HepG2 (cell line): Measurements from ENCODE around the gene NEK8. TPM values are rescaled to one million over a fixed set of nuclear protein-coding genes. Genes with fewer than 3 reads are reported as not detected.

Experiments used
- ATM ChIP-seq: fragments of 450-650 bp; IDR thresholded peaks from 2 replicates; pipeline ENCODE4 v1.7.1; 2017; ENCODE audit warnings: mild to moderate bottlenecking, borderline replicate concordance
- BHLHE40 ChIP-seq: IDR thresholded peaks from 2 replicates; pipeline ENCODE4 v1.6.1; 2011; ENCODE audit warnings: low read length, improper control_type of control experiment
- CCDC6 ChIP-seq: sonication (generic); formaldehyde crosslinking; IDR thresholded peaks from 2 replicates; pipeline ENCODE4 v1.8.1; 2022; ENCODE audit warnings: mild to moderate bottlenecking, missing genetic modification reagents, moderate library complexity
- CEBPG ChIP-seq: IDR thresholded peaks from 2 replicates; pipeline ENCODE4 v1.6.1; 2016
- DZIP1 ChIP-seq: sonication (generic); formaldehyde crosslinking; IDR thresholded peaks from 2 replicates; pipeline ENCODE4 v1.5.0; 2020; ENCODE audit warnings: mild to moderate bottlenecking, missing genetic modification reagents
- HCFC1 ChIP-seq: fragments of 150-350 bp; IDR thresholded peaks from 2 replicates; pipeline ENCODE4 v1.6.1; 2014; ENCODE audit warnings: low read depth, low read length
- HNF4A ChIP-seq: sonication (generic); formaldehyde crosslinking; IDR thresholded peaks from 2 replicates; pipeline ENCODE4 v1.4.0; 2020; ENCODE audit warnings: missing genetic modification reagents
- HOXA3 ChIP-seq: sonication (generic); formaldehyde crosslinking; IDR thresholded peaks from 2 replicates; pipeline ENCODE4 v1.5.0; 2020; ENCODE audit warnings: missing genetic modification reagents
- KLF15 ChIP-seq: sonication (generic); formaldehyde crosslinking; IDR thresholded peaks from 2 replicates; pipeline ENCODE4 v1.8.1; 2023; ENCODE audit warnings: borderline replicate concordance, mild to moderate bottlenecking, inconsistent platforms, missing genetic modification reagents, mixed read lengths
- POLR2A ChIP-seq, 2 experiments: IDR thresholded peaks; 2 replicates each; pipeline ENCODE4 v1.6.1; 2011; ENCODE audit warnings: low read depth in 2 of 2, low read length in 2 of 2, mild to moderate bottlenecking in 1 of 2, moderate library complexity in 1 of 2; ENCODE audit not compliant: insufficient read depth in 1 of 2
- SNAPC2 ChIP-seq: sonication (generic); formaldehyde crosslinking; IDR thresholded peaks from 2 replicates; pipeline ENCODE4 v1.8.1; 2022; ENCODE audit warnings: mild to moderate bottlenecking, missing genetic modification reagents
- SP1 ChIP-seq, 2 experiments: fragments of 450-650 bp in 1 of 2; sonication (generic) in 1 of 2; formaldehyde crosslinking in 1 of 2; IDR thresholded peaks; 2 replicates each; pipeline versions ENCODE4 v1.4.0 to v1.6.1; 2016 to 2020; ENCODE audit warnings: missing genetic modification reagents in 1 of 2
- SPEN ChIP-seq: sonication (generic); formaldehyde crosslinking; IDR thresholded peaks from 2 replicates; pipeline ENCODE4 v1.5.1; 2020; ENCODE audit warnings: low read depth, mild to moderate bottlenecking, missing genetic modification reagents
- SRY ChIP-seq: sonication (generic); formaldehyde crosslinking; IDR thresholded peaks from 2 replicates; pipeline ENCODE4 v1.8.0; 2022; ENCODE audit warnings: mild to moderate bottlenecking, missing genetic modification reagents
- SUZ12 ChIP-seq: fragments of 150-350 bp; IDR thresholded peaks from 2 replicates; pipeline ENCODE4 v1.6.1; 2014; ENCODE audit warnings: low read depth, low read length
- TCF7 ChIP-seq: sonication (generic); IDR thresholded peaks from 2 replicates; pipeline ENCODE4 v1.6.1; 2016; ENCODE audit warnings: antibody characterized with exemption, low read depth
- TMF1 ChIP-seq: sonication (generic); formaldehyde crosslinking; IDR thresholded peaks from 2 replicates; pipeline ENCODE4 v1.8.1; 2022; ENCODE audit warnings: low read depth, missing genetic modification reagents
- U2AF2 ChIP-seq: fragments of 200-400 bp; formaldehyde crosslinking; IDR thresholded peaks from 2 replicates; pipeline ENCODE4 v1.6.1; 2017; ENCODE audit warnings: low read depth, mild to moderate bottlenecking, low read length
- ZKSCAN5 ChIP-seq: sonication (generic); formaldehyde crosslinking; IDR thresholded peaks from 2 replicates; pipeline ENCODE4 v1.5.1; 2020; ENCODE audit warnings: mild to moderate bottlenecking, missing genetic modification reagents
- ZNF253 ChIP-seq: sonication (generic); formaldehyde crosslinking; IDR thresholded peaks from 2 replicates; pipeline ENCODE4 v1.8.0; 2022; ENCODE audit warnings: mild to moderate bottlenecking, missing genetic modification reagents, borderline replicate concordance
- ZNF260 ChIP-seq: sonication (generic); formaldehyde crosslinking; IDR thresholded peaks from 2 replicates; pipeline ENCODE4 v1.4.0; 2020; ENCODE audit warnings: missing genetic modification reagents, low read depth, mild to moderate bottlenecking, borderline replicate concordance
- ZNF446 ChIP-seq: sonication (generic); formaldehyde crosslinking; IDR thresholded peaks from 2 replicates; pipeline ENCODE4 v1.5.0; 2020; ENCODE audit warnings: mild to moderate bottlenecking, missing genetic modification reagents
- ZNF597 ChIP-seq: sonication (generic); formaldehyde crosslinking; IDR thresholded peaks from 2 replicates; pipeline ENCODE4 v1.5.0; 2020; ENCODE audit warnings: missing genetic modification reagents
- ZNF691 ChIP-seq: sonication (generic); formaldehyde crosslinking; IDR thresholded peaks from 2 replicates; pipeline ENCODE4 v1.4.0; 2020; ENCODE audit warnings: missing genetic modification reagents, low read depth, mild to moderate bottlenecking, borderline replicate concordance
- ZNF7 ChIP-seq: IDR thresholded peaks from 2 replicates; pipeline ENCODE4 v1.6.1; 2016; ENCODE audit warnings: missing biosample characterization, missing genetic modification reagents
- ZNF747 ChIP-seq: sonication (generic); formaldehyde crosslinking; IDR thresholded peaks from 2 replicates; pipeline ENCODE4 v1.8.1; 2023; ENCODE audit warnings: missing genetic modification reagents, mild to moderate bottlenecking, borderline replicate concordance
- ZNF792 ChIP-seq: IDR thresholded peaks from 2 replicates; pipeline ENCODE4 v1.6.1; 2016
- polyA plus RNA-seq, 8 experiments: library from polyadenylated mRNA; depleted of rRNA in 3 of 8; stranded (reverse) in 7 of 8; unstranded in 1 of 8; fragments of >200 nt; fragmentation: Illumina TruSeq in 4 of 8; extraction: Trizol in 4 of 8; gene quantifications; 2 replicates each; pipeline versions ENCODE4 v1.2.1 to v1.2.3, GENCODE V29; 2011 to 2016; ENCODE audit warnings: low read depth in 4 of 8, missing spikeins in 1 of 8, mixed read lengths in 1 of 8; ENCODE audit not compliant: insufficient read depth in 1 of 8
- total RNA-seq, 5 experiments: library from RNA; depleted of rRNA; stranded (reverse); fragments of >200 nt; fragmentation: Illumina TruSeq; extraction: Trizol; gene quantifications; 2 replicates each; pipeline ENCODE4 v1.2.3, GENCODE V29; 2016; ENCODE audit warnings: low read depth in 1 of 5

NEK8 gene
- total and polyA plus RNA-seq, 2 of the 13 experiments (the other 11 are each of a cell fraction or from before 2014, with no cell fraction given) = 5.8 to 13.5 TPM

- TF ChIP-seq ZNF253 (CRISPR knock-in tag) = no peak
- peak; percentile 53; the same call in 1 of the 2 replicates for TF ChIP-seq ZNF691 (CRISPR knock-in tag)
- peak; percentile 32; the same call in 1 of the 2 replicates for TF ChIP-seq DZIP1 (CRISPR knock-in tag)
- TF ChIP-seq HCFC1 = no peak
- TF ChIP-seq U2AF2 = 0 out of 2 replicates have a peak, but pooled peaks have one; percentile 48
- no peak for TF ChIP-seq ZNF747 (CRISPR knock-in tag)
- no peak for TF ChIP-seq KLF15 (CRISPR knock-in tag)
- no peak for TF ChIP-seq ZNF260 (CRISPR knock-in tag)
- TF ChIP-seq TMF1 (CRISPR knock-in tag) = no peak
- no peak for TF ChIP-seq ZNF7
- peak; percentile 33; the same call in 1 of the 2 replicates for TF ChIP-seq SPEN (CRISPR knock-in tag)
- TF ChIP-seq SNAPC2 (CRISPR knock-in tag) = no peak
- no peak for TF ChIP-seq CCDC6 (CRISPR knock-in tag)
- TF ChIP-seq ZNF792 = no peak
- TF ChIP-seq SP1 (IDR thresholded peaks at IDR 0.05) = no peak
- TF ChIP-seq SP1 (CRISPR knock-in tag; IDR thresholded peaks at IDR 0.05) = no peak; the same call in 1 of the 2 replicates
- no peak for TF ChIP-seq SUZ12
- TF ChIP-seq ZKSCAN5 (CRISPR knock-in tag) = no peak
- TF ChIP-seq POLR2A (IDR thresholded peaks at IDR 0.05; ENCODE audit: insufficient read depth in 1 of 2, low read depth in 2 of 2, low read length in 2 of 2) = peak; percentile 80 to 88
- TF ChIP-seq HOXA3 (CRISPR knock-in tag) = peak; percentile 44; the same call in 1 of the 2 replicates
- peak; percentile 43 for TF ChIP-seq HNF4A
- no peak for TF ChIP-seq ZNF597 (CRISPR knock-in tag)
- 0 out of 2 replicates have a peak, but pooled peaks have one; percentile 9 for TF ChIP-seq CEBPG (CRISPR knock-in tag)
- TF ChIP-seq TCF7 = no peak
- no peak; the same call in 1 of the 2 replicates for TF ChIP-seq ZNF446
- TF ChIP-seq ATM = no peak
- no peak for TF ChIP-seq SRY
- no peak for TF ChIP-seq BHLHE40
Observed at GRCh38 chr17:28744972-28745785, 16.6 kb downstream of the NEK8 start (continued).
